GM18868 (cell line): ENCODE measurements around the gene MYO1E.
"Not testable (repeated sequence)": the region's sequence is repeated elsewhere in the genome, so short reads cannot be mapped to it uniquely, and the experiment has no call there.

Source experiments
- ATAC-seq: cut with Tn5 transposase; IDR thresholded peaks from one replicate; pipeline ENCODE4 v1.9.1; 2021; ENCODE audit warnings: mild to moderate bottlenecking, moderate library complexity; ENCODE audit not compliant: unreplicated experiment

Gene MYO1E

GRCh38 chr15:59352683-59353082 lies 20.0 kb downstream of the MYO1E start:
- no peak for ATAC-seq

GRCh38 chr15:59352189-59352588 lies 20.5 kb downstream of the MYO1E start:
- no peak for ATAC-seq

- no peak for ATAC-seq
These were observed 22.3 kb downstream of the MYO1E start for GRCh38 chr15:59350421-59350732.

GRCh38 chr15:59349680-59350420 lies 22.8 kb downstream of the MYO1E start:
- peak; percentile 40 for ATAC-seq

GRCh38 chr15:59347915-59348314 lies 24.8 kb downstream of the MYO1E start:
- no peak for ATAC-seq

- no peak for ATAC-seq
These were observed 25.7 kb downstream of the MYO1E start for GRCh38 chr15:59346951-59347350.

GRCh38 chr15:59345326-59345725 lies 27.3 kb downstream of the MYO1E start:
- no peak for ATAC-seq

- ATAC-seq, result no peak
These were observed 28.4 kb downstream of the MYO1E start for GRCh38 chr15:59344311-59344710.

- no peak for ATAC-seq
These were observed 32.3 kb downstream of the MYO1E start for GRCh38 chr15:59340325-59340724.

DNA sequence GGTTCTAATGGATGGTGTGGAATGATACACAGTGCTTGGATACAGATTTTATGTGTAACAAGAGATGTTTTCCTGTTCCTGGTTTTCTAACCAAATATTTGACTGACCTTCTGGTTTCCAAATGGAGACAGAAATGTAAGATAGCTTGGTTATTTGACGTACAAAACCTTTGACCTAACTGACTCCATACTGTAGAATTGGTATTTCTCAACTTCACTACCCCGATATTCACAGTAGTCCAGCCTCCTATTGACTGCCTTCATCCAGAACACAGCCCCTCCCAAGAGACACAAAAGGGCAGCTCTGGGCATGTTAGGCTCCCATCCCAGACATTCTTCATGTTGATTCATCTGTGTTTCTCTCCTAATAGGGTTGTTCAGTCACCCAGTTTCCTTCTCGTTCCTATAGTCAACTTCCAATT lies 33.4 kb downstream of the MYO1E start:
- no peak for ATAC-seq

- no peak for ATAC-seq
These were observed 34.3 kb downstream of the MYO1E start for GRCh38 chr15:59338414-59338813.

DNA sequence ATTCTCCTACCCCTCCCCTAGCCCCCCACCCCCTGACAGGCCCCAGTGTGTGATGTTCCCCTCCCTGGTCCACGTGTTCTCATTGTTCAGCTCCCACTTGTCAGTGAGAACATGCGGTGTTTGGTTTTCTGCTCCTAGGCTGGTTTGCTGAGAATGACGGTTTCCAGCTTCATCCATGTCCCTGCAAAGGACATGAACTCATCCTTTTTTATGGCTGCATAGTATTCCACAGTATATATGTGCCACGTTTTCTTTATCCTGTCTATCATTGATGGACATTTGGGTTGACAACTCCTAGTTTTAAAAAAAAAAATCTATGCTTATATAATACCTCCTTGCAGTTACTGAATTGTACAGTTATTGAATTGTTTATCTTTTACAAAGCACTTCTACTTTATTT lies 35.9 kb downstream of the MYO1E start:
- not testable (repeated sequence) for ATAC-seq

DNA sequence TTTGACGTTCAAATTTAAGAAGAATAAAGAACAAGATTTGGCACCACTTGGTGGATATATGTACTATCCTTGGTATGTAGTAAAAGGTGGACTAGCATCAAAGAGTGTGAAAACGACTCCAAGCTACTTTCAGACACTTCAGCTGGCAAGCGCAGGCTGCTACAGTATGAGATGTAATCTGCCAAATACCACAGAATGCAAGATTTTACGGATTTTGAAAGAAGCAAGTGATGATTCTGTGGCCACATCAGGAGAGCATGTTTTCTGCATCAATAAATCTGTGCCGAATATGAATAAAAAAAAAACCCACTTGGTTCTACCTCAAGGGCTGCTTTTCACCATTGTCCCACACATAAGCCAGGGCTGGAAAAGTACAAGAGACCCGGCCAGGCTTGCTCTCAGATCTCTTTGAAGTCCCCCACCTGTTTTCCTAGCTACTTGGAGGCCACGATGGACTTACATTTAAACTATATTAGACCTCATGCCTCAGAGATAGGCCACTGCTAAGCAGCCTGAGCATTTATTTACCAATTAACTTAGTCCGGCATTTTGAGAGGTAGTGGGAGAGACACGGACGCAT lies 37.4 kb downstream of the MYO1E start:
- ATAC-seq, result peak; percentile 66

DNA sequence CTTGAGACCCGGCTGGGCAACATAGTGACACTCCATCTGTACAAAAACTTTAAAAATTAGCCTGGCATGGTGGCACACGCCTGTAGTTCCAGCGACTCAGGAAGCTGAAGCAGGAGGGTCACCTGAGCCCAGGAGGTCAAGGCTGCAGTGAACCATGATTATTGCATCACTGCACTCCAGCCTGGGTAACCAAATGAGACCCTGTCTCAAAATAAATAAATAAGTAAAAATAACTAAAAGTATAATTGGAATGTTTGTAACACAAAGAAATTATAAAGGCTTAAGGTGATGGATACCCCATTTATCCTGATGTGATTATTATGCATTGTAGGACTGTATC lies 38.6 kb downstream of the MYO1E start:
- ATAC-seq, result no peak

- no peak for ATAC-seq
These were observed 39.1 kb downstream of the MYO1E start for GRCh38 chr15:59333401-59334075.

DNA sequence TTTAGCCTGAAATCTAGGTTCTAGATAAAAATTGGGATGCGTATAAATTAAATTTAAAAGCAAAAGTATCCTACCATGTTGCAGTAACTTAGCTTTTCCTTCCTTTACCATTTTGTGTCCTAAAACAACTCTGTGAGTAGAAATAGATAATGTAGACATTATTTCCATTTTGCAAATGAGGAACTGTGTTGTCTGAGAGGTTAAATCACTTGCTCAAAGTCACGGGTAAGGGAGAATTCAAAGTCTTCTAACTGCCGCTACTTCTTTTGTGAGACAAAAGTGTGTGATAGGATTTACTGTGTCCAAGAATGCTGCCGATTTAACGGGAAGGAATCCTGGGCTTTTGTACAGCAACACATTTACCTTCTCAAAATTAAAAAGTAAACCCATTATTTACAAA lies 40.7 kb downstream of the MYO1E start:
- ATAC-seq, result no peak

- ATAC-seq, result no peak
These were observed 42.0 kb downstream of the MYO1E start for GRCh38 chr15:59330649-59331048.

DNA sequence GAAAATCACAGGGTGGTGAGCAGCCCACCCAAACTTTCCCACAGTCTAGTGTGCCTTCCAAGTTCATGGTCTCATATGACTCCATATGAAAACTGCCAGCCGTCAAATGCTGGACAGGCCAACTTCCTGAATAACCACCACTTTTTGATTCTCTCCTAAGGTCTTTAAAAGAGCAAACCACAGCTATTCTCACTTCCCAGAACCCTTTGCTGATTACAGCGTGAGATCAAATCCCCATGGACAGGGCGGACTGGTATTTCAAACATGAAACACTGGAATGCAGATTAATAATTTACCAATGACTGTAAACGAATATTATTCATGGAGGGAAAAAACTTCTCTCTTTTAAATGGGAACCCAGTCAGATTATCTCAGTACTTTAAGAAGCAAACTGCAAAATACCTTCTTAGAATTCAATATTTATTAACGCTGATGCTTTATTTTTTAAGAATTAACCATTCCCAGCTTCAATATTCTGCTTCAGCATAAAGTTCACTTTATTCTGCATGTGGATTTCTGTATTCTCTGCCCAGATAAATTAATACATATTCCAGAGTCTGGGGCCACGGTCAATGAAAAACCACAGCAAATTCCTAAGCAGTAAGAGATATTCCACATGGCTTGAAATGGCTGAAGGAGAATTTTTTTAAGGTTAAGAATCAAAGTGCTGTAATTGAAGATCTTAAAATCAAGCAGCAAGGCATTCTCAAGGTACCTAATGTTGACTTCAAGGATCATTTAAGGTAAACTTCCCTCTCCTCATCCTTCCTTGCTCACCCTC lies 42.9 kb downstream of the MYO1E start:
- no peak for ATAC-seq

DNA sequence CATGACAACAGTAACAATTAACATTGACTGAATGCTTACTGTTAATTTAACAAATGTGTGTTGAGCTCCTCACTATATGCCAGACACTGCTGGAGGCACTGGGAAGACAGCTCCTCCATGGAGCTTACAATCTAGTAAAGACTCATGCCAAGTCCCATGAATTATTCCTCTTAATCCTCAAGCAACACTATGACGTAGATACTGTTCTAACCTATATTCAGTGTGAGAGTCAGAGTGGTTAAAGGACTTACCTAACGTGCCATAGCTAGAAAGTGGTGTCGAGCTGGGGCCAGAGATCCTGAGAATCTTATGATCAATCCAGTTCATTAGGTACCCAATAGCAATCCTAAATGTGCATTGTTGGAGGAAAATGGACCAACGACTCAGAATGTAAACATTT lies 43.6 kb downstream of the MYO1E start:
- no peak for ATAC-seq

DNA sequence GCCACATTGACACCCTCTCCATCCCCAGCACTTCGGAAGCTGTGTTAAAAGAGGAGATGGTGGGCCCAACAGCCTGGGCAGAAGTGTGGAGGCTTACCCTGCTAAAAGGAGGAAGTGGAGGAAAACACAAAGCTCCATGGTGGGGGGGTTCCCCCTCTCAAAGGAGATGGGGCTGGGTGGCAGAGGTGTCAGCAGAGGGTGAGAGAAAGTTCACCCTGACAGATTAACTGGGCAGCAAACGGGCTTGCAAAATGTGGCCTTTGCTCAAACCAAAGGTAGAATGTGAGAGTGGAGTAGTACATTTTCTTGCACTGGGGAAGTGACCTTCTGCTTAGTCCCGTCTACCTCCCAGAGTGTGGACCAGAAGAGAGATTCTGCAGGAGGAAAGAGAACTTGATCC lies 44.7 kb downstream of the MYO1E start:
- peak; percentile 65 for ATAC-seq

DNA sequence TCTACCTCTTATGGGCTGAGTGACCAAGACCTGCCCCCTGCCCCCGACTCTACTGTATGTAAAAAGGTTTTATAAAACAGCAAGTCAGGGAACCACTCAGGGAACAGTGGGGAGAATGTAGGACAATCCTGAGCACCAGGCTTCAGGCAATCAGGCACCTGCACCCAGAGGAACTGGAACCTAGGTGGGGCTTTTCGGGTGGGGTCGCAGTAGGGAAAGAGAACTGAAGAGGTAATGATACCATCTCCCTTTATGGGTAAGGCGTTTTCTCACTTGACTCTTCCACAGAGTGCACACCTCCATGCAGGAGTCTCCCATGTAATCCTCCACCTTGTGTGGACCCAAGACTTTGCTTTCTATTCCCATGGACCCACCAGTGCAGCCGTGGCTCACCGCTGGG lies 45.8 kb downstream of the MYO1E start:
- no peak for ATAC-seq
